Stimulated activated CD8-positive, alpha-beta memory T cell treated with anti-CD3 and anti-CD28 coated beads, Interleukin-4, amount 100 ng/mL, for 4 hours (primary cell): ENCODE measurements around the gene SMIM7.

ENCODE experiments used
- DNase-seq, 2 donors: peaks; one replicate each; pipeline ENCODE4 v3.0.0-alpha.2; 2020; ENCODE audit warnings: low read depth in 2 of 2, low spot score in 1 of 2

SMIM7 gene

DNA sequence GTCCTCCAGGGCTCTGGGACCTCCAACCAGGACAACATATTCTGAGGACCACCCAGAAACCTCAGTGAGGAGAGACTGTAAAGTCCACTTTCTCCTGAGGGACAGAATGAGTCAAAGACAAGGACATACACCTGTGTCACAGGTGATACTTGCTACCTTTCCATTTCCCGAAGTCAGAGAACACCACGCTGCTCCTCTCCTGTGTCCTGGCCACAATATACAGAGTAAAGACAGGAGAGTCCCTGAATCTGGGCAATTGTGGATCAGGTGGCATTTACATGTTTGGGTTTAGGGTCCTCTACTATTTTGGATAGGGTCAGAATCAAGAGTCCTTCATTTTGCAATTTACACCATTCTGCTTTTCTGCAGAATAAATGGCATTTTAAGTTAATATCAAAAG is 36.9 kb downstream of the SMIM7 start:
- no peak for DNase-seq

- no peak for DNase-seq
Observed at GRCh38 chr19:16621165-16621800, 38.7 kb downstream of the SMIM7 start.

GRCh38 chr19:16620584-16620983 is 39.4 kb downstream of the SMIM7 start:
- DNase-seq, result no peak

DNA sequence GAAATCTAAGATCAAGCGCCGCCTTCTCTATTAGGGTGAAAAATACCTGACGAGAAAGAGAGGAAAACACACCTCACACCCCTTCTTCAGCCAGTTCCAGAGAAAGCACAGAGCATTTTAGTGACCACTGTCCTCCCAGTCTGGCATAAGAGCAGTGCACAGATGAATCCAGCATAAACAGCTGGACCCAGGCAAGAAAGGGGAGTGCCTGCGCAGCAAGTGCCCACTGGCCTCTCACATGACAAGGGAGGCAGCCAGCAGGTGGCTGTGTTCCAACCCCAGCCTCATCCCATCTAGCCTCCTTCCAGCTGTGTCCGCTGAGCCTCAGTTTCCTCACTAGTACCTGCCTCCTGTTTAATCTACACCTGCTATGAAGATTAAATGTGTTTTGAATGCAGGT is 39.9 kb downstream of the SMIM7 start:
- DNase-seq, result no peak

GRCh38 chr19:16619457-16619856 is 40.5 kb downstream of the SMIM7 start:
- no peak for DNase-seq

- no peak for DNase-seq
Observed at GRCh38 chr19:16618248-16618647, 41.7 kb downstream of the SMIM7 start.

GRCh38 chr19:16615808-16616207 is 44.1 kb downstream of the SMIM7 start:
- no peak for DNase-seq

DNA sequence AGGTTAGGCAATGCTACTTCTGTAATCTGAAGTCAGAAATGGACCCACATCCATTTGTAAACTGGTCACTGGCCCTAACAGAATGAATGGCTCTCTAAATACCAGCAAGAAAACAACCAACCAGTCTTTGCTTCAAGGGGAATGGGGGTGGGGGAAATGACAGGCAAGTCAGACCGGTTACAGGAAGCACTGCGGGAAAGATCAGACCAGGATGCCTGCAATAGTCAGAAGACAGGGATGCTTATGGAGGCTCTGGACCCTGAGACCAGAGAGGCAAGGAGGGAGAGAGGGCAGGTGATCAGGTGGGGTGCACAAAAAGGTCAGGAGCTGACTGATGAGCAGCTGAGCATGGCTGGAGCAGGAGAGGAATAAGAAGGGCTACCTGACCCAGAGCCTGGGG is 45.0 kb downstream of the SMIM7 start:
- DNase-seq, result no peak

- DNase-seq, result no peak
Observed at GRCh38 chr19:16613841-16614240, 46.1 kb downstream of the SMIM7 start.

GRCh38 chr19:16612636-16613035 is 47.3 kb downstream of the SMIM7 start:
- no peak for DNase-seq

GRCh38 chr19:16611121-16611520 is 48.8 kb downstream of the SMIM7 start:
- DNase-seq, result no peak

DNA sequence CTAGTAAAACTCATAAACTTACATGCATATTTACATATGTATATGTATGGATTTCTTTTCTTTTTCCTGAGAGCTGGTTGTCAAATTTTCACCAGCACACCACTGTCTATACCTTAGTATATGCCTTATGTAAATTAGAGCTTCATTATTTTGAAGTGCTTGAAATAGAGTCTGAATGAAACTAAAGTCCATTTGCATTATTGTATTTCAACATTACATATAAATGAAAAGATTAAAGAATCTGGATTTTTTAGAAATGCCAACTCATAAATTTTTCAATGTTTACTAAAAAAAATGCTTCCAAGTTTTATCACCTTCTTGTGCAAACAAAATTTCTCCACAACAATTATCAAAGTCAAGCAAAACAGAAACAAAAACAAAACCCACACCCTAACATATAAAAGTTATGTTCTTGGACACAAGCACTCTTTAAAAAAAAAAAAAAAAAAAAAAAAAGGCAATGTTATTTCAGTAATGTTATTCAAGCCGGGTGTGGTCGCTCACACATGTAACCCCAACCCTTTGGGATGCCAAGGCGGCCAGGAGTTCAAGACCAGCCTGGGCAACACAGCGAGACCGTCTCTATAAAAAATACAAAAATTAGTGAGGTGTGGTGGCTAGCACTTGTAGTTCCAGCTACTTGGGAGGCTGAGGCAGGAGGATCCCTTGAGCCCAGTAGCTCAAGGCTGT is 50.3 kb downstream of the SMIM7 start:
- no peak for DNase-seq

DNA sequence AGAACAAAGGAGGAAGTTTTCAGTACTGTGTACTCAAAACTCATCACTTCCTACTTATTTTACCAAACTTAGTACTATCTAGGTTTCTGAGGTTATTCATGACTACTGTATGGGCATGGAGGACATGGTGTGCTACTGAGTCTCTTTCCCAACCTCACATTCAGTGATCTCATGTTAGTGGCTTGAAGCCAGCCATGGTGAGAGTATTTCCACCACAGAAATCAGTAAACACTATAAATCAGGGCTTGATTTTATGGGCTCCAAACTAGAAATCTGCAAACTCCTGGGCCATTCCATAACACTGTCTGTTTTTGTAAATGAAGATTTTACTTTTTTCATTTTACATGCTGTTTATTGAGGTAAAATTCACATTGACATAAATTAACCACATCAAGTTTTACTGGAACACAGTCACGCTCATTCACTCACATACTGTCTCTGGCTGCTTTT is 51.6 kb downstream of the SMIM7 start:
- DNase-seq, result no peak

DNA sequence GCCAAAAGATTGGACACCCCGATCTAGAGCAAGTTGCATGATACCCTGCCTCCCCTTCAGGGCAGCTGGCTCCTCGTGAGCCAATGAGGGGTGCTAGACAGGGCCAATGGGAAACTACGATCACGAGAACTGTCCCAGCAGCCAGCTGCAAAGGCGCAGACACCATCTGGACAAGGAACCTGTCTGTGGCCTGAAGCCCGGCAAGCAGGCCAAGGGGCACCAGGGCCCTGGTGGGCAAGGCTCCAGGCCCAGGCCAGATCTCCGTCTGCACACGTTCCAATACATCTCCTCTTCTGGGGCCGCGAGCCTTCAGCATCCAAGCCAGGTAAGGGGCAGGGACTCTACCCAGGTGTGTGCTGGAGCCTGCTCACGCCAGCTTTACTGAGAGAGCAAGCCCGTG is 52.1 kb downstream of the SMIM7 start:
- no peak for DNase-seq

DNA sequence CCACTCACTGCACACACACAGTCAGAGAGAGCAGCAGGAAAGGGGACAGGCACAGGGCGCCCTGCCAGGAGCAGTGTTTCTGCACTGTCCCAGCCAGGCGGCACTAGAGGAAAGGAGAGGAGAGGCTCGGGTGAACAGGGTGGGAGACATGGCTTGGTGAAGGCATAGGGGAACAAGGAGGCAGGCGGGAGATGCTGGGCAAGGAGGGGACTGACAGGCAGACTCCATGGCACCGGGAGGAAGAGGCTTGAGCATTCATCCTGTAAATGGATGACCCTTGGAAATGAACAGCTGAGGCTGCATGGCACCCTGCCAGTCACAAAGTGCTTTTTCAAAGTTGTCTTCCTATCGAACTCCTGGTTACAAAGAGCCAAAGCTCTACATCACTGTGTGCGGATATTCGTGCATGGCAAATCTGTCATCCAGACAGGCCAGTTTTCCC is 54.4 kb downstream of the SMIM7 start:
- DNase-seq, result no peak

DNA sequence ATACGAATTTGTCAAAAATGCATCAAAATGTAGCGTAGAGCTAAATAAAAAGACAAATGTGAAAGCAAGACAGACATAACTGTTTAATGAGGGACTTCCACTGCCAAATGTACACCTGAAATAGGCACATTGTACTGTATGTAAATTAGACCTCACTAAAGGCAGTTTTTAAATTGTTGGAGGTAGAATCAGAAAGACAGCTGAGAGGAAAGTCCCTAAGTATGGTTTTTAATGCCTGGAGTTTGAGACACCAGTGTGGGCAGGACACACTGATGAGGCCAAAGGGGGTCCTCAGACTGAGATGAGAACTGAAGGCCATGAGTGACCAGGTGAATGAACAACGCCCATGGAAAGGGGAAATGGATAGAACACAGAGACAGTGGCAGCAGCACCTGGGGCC is 54.8 kb downstream of the SMIM7 start:
- no peak for DNase-seq

DNA sequence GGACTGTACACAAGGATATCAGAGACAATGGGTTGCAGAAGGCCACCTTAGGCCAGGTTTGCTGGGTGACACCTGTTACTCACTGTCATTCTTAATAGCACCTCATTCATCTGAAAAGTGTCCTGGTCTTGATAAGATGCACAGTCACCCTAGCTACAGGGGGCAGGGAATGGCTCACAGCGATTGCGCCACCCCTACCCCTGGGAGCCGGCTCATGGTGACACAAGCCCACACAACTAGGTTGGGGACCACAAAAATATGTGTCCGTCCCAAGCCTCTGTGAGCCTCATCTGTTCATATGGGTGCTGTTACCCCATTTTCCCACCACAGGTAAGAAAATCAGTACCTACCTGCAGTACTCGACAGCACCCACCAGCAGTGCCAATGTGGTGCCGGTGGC is 55.3 kb downstream of the SMIM7 start:
- no peak for DNase-seq

GRCh38 chr19:16603090-16603489 is 56.9 kb downstream of the SMIM7 start:
- no peak for DNase-seq

GRCh38 chr19:16601378-16602052 is 58.4 kb downstream of the SMIM7 start:
- no peak for DNase-seq

GRCh38 chr19:16600824-16601223 is 59.1 kb downstream of the SMIM7 start:
- DNase-seq, result no peak

- no peak for DNase-seq
Observed at GRCh38 chr19:16599655-16600346, 60.1 kb downstream of the SMIM7 start.

DNA sequence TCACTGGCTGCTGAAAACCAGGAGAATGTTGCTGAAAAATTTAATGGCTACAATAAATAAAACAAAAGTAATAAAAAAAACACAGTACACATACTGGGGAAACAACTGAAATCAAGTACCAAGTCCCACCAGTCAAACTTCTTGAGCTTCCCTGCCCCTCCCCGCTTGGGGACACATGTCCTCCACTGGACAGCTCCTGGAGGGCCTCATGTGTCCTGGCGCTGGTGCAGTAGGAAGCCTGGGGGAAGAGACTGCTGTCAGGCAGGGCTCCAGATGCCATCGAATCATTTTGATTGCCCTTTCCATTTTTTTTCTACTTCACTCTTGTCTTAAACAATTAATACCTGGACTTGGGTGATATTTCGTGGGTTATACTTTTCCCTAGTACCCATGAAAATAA is 61.1 kb downstream of the SMIM7 start:
- DNase-seq, result no peak
